ENCODE results near the gene COX8A. TPM values are rescaled to one million over a fixed set of nuclear protein-coding genes. Genes with fewer than 3 reads are reported as not detected.

The COX8A gene
- total and polyA plus RNA-seq, 2 of the 13 experiments (the other 11 are each of a cell fraction or from before 2014, with no cell fraction given) = 202 to 406 TPM

DNA sequence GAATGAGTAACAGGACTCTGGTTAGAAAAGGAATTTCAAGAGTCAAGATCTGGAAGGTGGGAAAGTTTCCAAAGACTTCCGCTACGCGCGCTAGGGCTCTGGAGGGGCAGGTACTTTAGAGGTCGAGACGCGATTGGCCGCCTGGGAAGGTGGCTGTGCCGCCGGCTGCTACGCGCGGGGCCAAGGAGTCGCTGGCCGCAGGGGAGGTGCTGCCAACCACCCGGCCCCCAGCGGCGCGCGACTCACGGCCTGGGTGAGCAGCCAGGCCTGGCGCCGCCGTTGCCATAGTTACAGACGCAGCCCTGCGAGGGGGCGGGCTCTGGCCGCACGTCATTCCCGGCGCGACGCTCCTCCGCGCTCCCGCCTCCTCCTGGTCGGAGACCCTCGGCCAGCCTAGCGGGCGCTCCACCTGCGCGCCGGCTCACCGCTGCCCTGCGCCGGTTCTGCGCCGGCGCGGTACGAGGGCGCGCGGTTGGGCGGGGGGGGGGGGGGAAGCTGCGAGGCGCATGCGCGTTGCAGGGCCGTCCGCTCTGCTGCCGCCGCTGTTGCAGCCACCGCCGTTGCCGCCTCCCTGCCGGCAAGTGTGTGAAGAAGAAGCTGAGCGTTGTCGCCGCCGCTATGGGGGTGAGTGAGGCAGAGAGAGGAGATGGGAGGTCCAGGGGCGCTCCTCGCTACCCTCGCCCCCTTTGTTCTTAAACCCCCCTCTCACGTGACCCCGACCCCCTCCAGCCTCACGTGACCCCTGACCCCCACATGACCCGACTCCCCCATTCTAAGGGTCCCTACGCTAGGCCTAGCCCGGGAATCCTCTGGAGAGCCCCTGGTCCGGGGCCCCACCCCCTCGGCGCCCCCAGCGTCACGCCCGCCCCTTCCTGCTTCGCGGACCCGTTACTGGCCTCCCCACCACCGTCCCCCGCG, 35.7 kb upstream of the COX8A start, which contains the start of gene NAA40 (continued):
- TF ChIP-seq, protein P1, sequence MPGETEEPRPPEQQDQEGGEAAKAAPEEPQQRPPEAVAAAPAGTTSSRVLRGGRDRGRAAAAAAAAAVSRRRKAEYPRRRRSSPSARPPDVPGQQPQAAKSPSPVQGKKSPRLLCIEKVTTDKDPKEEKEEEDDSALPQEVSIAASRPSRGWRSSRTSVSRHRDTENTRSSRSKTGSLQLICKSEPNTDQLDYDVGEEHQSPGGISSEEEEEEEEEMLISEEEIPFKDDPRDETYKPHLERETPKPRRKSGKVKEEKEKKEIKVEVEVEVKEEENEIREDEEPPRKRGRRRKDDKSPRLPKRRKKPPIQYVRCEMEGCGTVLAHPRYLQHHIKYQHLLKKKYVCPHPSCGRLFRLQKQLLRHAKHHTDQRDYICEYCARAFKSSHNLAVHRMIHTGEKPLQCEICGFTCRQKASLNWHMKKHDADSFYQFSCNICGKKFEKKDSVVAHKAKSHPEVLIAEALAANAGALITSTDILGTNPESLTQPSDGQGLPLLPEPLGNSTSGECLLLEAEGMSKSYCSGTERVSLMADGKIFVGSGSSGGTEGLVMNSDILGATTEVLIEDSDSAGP (CRISPR knock-in tag; IDR thresholded peaks at IDR 0.05; ENCODE audit: borderline replicate concordance) = peak; percentile 61; the same call in 1 of the 2 replicates
- TF ChIP-seq JUND (CRISPR knock-in tag; IDR thresholded peaks at IDR 0.05) = no peak
- TF ChIP-seq ZNF552 (CRISPR knock-in tag; IDR thresholded peaks at IDR 0.05; ENCODE audit: borderline replicate concordance) = no peak
- TF ChIP-seq KLF16 (CRISPR knock-in tag; IDR thresholded peaks at IDR 0.05) = peak in 1 of 2 experiments; percentile 90; a peak in 1 of 4 replicates
- no peak for TF ChIP-seq ZNF792 (CRISPR knock-in tag; IDR thresholded peaks at IDR 0.05)
- peak; percentile 45 for TF ChIP-seq RXRA (CRISPR knock-in tag; IDR thresholded peaks at IDR 0.05)
- TF ChIP-seq, protein P2, sequence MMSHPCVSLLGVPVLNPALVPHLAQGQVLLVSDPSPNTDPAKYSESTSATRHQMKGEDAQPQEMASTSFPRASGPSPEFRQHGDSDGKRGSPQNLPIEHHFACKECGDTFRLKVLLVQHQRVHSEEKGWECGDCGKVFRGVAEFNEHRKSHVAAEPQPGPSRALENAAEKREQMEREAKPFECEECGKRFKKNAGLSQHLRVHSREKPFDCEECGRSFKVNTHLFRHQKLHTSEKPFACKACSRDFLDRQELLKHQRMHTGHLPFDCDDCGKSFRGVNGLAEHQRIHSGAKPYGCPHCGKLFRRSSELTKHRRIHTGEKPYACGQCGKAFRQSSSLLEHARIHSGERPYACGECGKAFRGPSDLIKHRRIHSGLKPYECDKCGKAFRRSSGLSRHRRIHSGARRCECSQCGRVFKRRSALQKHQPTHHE (CRISPR knock-in tag; IDR thresholded peaks at IDR 0.05; ENCODE audit: borderline replicate concordance) = no peak
- no peak for TF ChIP-seq ZNF44 (CRISPR knock-in tag; IDR thresholded peaks at IDR 0.05)
- TF ChIP-seq ZKSCAN5 (CRISPR knock-in tag; IDR thresholded peaks at IDR 0.05) = no peak
- no peak; the same call in 1 of the 2 replicates for TF ChIP-seq MEIS1 (CRISPR knock-in tag; IDR thresholded peaks at IDR 0.05; ENCODE audit: borderline replicate concordance)
- TF ChIP-seq, protein P3, sequence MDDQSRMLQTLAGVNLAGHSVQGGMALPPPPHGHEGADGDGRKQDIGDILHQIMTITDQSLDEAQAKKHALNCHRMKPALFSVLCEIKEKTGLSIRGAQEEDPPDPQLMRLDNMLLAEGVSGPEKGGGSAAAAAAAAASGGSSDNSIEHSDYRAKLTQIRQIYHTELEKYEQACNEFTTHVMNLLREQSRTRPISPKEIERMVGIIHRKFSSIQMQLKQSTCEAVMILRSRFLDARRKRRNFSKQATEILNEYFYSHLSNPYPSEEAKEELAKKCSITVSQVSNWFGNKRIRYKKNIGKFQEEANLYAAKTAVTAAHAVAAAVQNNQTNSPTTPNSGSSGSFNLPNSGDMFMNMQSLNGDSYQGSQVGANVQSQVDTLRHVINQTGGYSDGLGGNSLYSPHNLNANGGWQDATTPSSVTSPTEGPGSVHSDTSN (CRISPR knock-in tag; IDR thresholded peaks at IDR 0.05; ENCODE audit: borderline replicate concordance) = no peak
- TF ChIP-seq ZNF432 (CRISPR knock-in tag; IDR thresholded peaks at IDR 0.05; ENCODE audit: borderline replicate concordance) = no peak
- TF ChIP-seq RBM22 (optimal IDR thresholded peaks at IDR 0.05; ENCODE audit: low read length) = no peak
- no peak for TF ChIP-seq ELF4 (CRISPR knock-in tag; IDR thresholded peaks at IDR 0.05; ENCODE audit: borderline replicate concordance)
- no peak for TF ChIP-seq NCOR1 (IDR thresholded peaks at IDR 0.05; ENCODE audit: borderline replicate concordance, low read length)
- no peak for TF ChIP-seq ZNF460 (CRISPR knock-in tag; IDR thresholded peaks at IDR 0.05; ENCODE audit: borderline replicate concordance)
- TF ChIP-seq SYNCRIP (IDR thresholded peaks at IDR 0.05; ENCODE audit: insufficient read depth, low read depth, low read length) = no peak
- TF ChIP-seq HOXA9 (CRISPR knock-in tag; IDR thresholded peaks at IDR 0.05; ENCODE audit: borderline replicate concordance) = no peak
- no peak for TF ChIP-seq BRD4 (CRISPR knock-in tag; IDR thresholded peaks at IDR 0.05)
- TF ChIP-seq ZNF33B (CRISPR knock-in tag; IDR thresholded peaks at IDR 0.05) = no peak
- TF ChIP-seq, protein P4, sequence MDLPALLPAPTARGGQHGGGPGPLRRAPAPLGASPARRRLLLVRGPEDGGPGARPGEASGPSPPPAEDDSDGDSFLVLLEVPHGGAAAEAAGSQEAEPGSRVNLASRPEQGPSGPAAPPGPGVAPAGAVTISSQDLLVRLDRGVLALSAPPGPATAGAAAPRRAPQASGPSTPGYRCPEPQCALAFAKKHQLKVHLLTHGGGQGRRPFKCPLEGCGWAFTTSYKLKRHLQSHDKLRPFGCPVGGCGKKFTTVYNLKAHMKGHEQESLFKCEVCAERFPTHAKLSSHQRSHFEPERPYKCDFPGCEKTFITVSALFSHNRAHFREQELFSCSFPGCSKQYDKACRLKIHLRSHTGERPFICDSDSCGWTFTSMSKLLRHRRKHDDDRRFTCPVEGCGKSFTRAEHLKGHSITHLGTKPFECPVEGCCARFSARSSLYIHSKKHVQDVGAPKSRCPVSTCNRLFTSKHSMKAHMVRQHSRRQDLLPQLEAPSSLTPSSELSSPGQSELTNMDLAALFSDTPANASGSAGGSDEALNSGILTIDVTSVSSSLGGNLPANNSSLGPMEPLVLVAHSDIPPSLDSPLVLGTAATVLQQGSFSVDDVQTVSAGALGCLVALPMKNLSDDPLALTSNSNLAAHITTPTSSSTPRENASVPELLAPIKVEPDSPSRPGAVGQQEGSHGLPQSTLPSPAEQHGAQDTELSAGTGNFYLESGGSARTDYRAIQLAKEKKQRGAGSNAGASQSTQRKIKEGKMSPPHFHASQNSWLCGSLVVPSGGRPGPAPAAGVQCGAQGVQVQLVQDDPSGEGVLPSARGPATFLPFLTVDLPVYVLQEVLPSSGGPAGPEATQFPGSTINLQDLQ (CRISPR knock-in tag; IDR thresholded peaks at IDR 0.05) = no peak

Measured in HepG2 (cell line).